SK-N-MC (cell line): ENCODE data around the gene CCDC9.

Experiments
- EZH2 ChIP-seq: fragments of 200-600 bp; sonication (generic); IDR thresholded peaks from one replicate; pipeline ENCODE4 v1.6.1; 2017; ENCODE audit warnings: antibody characterized with exemption
- FOXP2 ChIP-seq: optimal IDR thresholded peaks from 2 replicates; pipeline ENCODE3; 2011; ENCODE audit warnings: mild to moderate bottlenecking, moderate library complexity; ENCODE audit not compliant: insufficient read depth; ENCODE audit errors: extremely low read length, control extremely low read depth
- POLR2AphosphoS5 ChIP-seq: IDR thresholded peaks from 2 replicates; pipeline ENCODE4 v1.6.1; 2012; ENCODE audit warnings: mild to moderate bottlenecking, low read depth, low read length, borderline replicate concordance

GRCh38 chr19:47221890-47222289 lies 34.4 kb upstream of the CCDC9 start:
- no peak for TF ChIP-seq POLR2AphosphoS5
- no peak for TF ChIP-seq EZH2
- no peak for TF ChIP-seq FOXP2
